ENCODE results near the gene MDK.

GRCh38 chr11:46335271-46335670 lies 46.2 kb upstream of the MDK start:
- TF ChIP-seq GATA3 (IDR thresholded peaks at IDR 0.05; ENCODE audit: low read depth, low read length) (no peak), GATA2 (IDR thresholded peaks at IDR 0.05; ENCODE audit: low read depth, low read length) (no peak)

Data from SH-SY5Y (cell line).